ENCODE measurements around the gene HELQ.

HELQ gene

DNA sequence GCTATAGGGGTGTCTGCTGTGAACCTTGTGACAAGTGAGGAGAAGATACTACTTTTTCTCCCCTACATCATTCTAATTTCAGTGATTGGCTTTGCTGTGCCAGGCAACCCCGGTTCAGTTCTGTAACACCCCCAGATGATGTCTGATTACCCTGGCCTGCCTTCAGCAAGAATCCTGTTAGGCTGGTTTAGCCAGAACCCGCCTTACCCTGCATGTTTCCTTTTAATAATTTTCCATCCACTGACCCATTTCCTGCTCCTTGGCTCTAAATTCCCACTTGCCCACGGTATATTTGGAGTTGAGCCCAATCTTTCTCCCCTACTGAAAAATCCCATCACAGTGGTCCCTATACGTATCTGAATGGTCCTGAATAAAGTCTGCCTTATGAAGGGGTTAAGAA lies 74.5 kb downstream of the HELQ start:
- Histone ChIP-seq H3K36me3 (ENCODE audit: insufficient read depth) (no peaks in the 10 kb centered on the region), H3K4me3 (IDR thresholded peaks at IDR 0.05; ENCODE audit: insufficient read depth, low read depth, low read length) (no peak overlapping the region), H3K4me2 (no peak overlapping the region), H3K9ac (no peak overlapping the region), H4K20me1 (ENCODE audit: insufficient read depth) (no peaks in the 10 kb centered on the region), H2AFZ (ENCODE audit: low read depth) (no peak overlapping the region), H3K27ac (no peak overlapping the region), H3K4me1 (ENCODE audit: low read depth, poor library complexity, severe bottlenecking) (peaks cover 5% of the 10 kb centered on the region), H3K27me3 (ENCODE audit: insufficient read depth, low read depth) (no peaks in the 10 kb centered on the region), H3K79me2 (ENCODE audit: insufficient read depth, low read depth) (no peaks in the 10 kb centered on the region)
- TF ChIP-seq, protein P1, sequence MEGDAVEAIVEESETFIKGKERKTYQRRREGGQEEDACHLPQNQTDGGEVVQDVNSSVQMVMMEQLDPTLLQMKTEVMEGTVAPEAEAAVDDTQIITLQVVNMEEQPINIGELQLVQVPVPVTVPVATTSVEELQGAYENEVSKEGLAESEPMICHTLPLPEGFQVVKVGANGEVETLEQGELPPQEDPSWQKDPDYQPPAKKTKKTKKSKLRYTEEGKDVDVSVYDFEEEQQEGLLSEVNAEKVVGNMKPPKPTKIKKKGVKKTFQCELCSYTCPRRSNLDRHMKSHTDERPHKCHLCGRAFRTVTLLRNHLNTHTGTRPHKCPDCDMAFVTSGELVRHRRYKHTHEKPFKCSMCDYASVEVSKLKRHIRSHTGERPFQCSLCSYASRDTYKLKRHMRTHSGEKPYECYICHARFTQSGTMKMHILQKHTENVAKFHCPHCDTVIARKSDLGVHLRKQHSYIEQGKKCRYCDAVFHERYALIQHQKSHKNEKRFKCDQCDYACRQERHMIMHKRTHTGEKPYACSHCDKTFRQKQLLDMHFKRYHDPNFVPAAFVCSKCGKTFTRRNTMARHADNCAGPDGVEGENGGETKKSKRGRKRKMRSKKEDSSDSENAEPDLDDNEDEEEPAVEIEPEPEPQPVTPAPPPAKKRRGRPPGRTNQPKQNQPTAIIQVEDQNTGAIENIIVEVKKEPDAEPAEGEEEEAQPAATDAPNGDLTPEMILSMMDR (conservative IDR thresholded peaks at IDR 0.05; ENCODE audit: low read depth, low read length), result no peak

DNA sequence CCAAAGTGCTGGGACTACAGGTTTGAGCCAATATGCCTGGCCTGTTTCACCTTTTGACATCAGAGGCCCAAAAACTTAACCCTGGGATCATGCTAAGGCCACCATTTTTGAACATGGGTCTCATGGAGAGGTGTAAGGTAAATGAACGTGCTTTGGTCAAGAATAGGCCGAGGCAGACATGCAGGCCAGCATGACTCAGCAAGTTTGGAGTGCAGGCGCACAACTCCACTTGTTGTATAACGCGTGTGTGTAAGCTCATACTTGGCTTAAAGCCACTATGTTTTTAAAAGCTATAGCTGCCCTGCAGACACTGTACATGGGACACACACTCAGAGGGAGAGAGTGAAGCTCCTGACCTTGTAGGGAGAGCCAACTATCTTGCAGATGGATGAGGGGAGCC lies 77.2 kb downstream of the HELQ start:
- H3K9ac ChIP-seq, result no peak overlapping the region
- no peaks in the 10 kb centered on the region for H3K27me3 ChIP-seq (ENCODE audit: insufficient read depth, low read depth)
- H3K4me1 ChIP-seq (ENCODE audit: low read depth, poor library complexity, severe bottlenecking), result peaks cover 5% of the 10 kb centered on the region
- no peak overlapping the region for H3K27ac ChIP-seq
- H3K4me3 ChIP-seq (IDR thresholded peaks at IDR 0.05; ENCODE audit: insufficient read depth, low read depth, low read length), result no peak overlapping the region
- H4K20me1 ChIP-seq (ENCODE audit: insufficient read depth), result no peaks in the 10 kb centered on the region
- TF ChIP-seq, protein P1 (conservative IDR thresholded peaks at IDR 0.05; ENCODE audit: low read depth, low read length), result no peak
- no peaks in the 10 kb centered on the region for H3K36me3 ChIP-seq (ENCODE audit: insufficient read depth)
- H3K4me2 ChIP-seq, result no peak overlapping the region
- H2AFZ ChIP-seq (ENCODE audit: low read depth), result no peak overlapping the region
- no peaks in the 10 kb centered on the region for H3K79me2 ChIP-seq (ENCODE audit: insufficient read depth, low read depth)

DNA sequence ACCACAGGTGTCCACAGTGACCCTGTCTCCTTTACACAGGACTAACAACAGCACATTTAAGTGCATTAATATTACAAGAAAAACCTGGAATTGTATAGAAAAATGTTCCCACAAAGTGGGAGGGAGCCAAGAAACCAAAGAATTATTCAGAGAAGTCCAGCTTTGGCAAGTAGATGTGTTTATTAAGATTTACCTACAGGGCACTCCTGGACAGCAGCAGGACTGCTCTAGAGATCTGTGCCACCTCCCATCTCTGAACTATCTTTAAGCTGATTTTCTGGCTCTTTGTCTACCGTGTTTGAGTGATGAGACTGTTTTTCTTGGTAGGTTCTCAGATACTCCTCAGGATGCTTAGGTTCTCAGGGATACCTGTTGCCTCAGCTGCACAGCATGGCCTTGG lies 82.7 kb downstream of the HELQ start:
- Histone ChIP-seq H3K27ac (no peak overlapping the region), H3K36me3 (ENCODE audit: insufficient read depth) (no peaks in the 10 kb centered on the region), H2AFZ (ENCODE audit: low read depth) (no peak overlapping the region), H3K9ac (no peak overlapping the region), H3K4me1 (ENCODE audit: low read depth, poor library complexity, severe bottlenecking) (no peaks in the 10 kb centered on the region), H3K4me2 (no peak overlapping the region), H3K79me2 (ENCODE audit: insufficient read depth, low read depth) (no peaks in the 10 kb centered on the region), H4K20me1 (ENCODE audit: insufficient read depth) (no peaks in the 10 kb centered on the region), H3K27me3 (ENCODE audit: insufficient read depth, low read depth) (no peaks in the 10 kb centered on the region), H3K4me3 (IDR thresholded peaks at IDR 0.05; ENCODE audit: insufficient read depth, low read depth, low read length) (no peak overlapping the region)
- TF ChIP-seq, protein P1 (conservative IDR thresholded peaks at IDR 0.05; ENCODE audit: low read depth, low read length), result no peak

DNA sequence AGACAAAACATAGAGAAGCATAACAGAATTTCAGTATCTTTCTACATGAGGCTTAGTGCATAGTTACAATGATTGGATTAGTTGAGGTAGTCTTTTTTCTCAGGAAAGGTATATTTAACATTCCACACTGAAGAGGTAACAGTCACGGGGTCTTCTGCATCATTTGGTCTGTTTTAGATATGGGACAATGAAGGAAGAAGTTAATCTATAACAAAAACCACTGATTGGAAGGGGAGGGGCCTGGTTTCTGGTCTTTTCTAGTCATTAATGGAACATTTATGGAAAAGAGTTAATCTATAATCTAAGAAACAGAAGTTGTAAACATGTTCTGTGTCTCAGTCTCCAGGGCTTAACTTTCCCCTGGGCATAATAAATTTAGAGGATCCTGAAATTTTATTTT lies 83.7 kb downstream of the HELQ start:
- Histone ChIP-seq H3K79me2 (ENCODE audit: insufficient read depth, low read depth) (no peaks in the 10 kb centered on the region), H3K9ac (no peak overlapping the region), H3K36me3 (ENCODE audit: insufficient read depth) (no peaks in the 10 kb centered on the region), H3K27me3 (ENCODE audit: insufficient read depth, low read depth) (no peaks in the 10 kb centered on the region), H3K27ac (no peak overlapping the region), H3K4me3 (IDR thresholded peaks at IDR 0.05; ENCODE audit: insufficient read depth, low read depth, low read length) (no peak overlapping the region), H3K4me2 (no peak overlapping the region), H4K20me1 (ENCODE audit: insufficient read depth) (no peaks in the 10 kb centered on the region), H2AFZ (ENCODE audit: low read depth) (no peak overlapping the region), H3K4me1 (ENCODE audit: low read depth, poor library complexity, severe bottlenecking) (no peaks in the 10 kb centered on the region)
- TF ChIP-seq, protein P1 (conservative IDR thresholded peaks at IDR 0.05; ENCODE audit: low read depth, low read length), result no peak

GRCh38 chr4:83371235-83371634 lies 84.4 kb downstream of the HELQ start:
- Histone ChIP-seq H3K27me3 (ENCODE audit: insufficient read depth, low read depth) (no peaks in the 10 kb centered on the region), H3K79me2 (ENCODE audit: insufficient read depth, low read depth) (no peaks in the 10 kb centered on the region), H2AFZ (ENCODE audit: low read depth) (no peak overlapping the region), H3K36me3 (ENCODE audit: insufficient read depth) (no peaks in the 10 kb centered on the region), H3K27ac (no peak overlapping the region), H3K4me3 (IDR thresholded peaks at IDR 0.05; ENCODE audit: insufficient read depth, low read depth, low read length) (no peak overlapping the region), H3K9ac (no peak overlapping the region), H3K4me2 (no peak overlapping the region), H4K20me1 (ENCODE audit: insufficient read depth) (no peaks in the 10 kb centered on the region), H3K4me1 (ENCODE audit: low read depth, poor library complexity, severe bottlenecking) (no peaks in the 10 kb centered on the region)
- TF ChIP-seq, protein P1 (conservative IDR thresholded peaks at IDR 0.05; ENCODE audit: low read depth, low read length), result no peak
